ENCODE measurements around the gene SCNN1A. TPM values are rescaled to one million over a fixed set of nuclear protein-coding genes. Genes with fewer than 3 reads are reported as not detected.

Gene SCNN1A
- total RNA-seq, 2 donors from 2014 or later = 16.4 to 33.5 TPM

DNA sequence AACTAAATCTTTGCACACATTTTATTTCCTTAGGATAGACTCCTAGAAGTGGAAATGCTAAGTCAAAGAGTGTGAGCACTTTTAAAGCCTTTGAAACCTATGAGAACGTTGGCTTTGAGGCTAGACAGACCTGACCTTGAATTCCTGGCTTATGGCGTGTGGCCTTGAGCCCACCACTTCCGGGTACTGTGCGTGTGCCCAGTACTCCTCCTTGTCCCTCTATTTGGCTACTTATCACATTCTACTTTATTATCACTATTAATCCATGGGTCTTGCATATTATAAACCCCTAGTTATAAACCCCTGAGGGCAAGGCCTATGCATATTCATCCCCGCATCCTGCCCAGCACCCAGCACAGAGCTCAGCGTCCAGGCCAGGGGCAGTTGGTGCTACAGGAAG is 43.4 kb upstream of the SCNN1A start:
- Histone ChIP-seq H3K4me1 (ENCODE audit: control insufficient read depth in 1 of 2, low read depth in 2 of 2) (peaks cover 0 to 12% of the 10 kb centered on the region in 2 donors), H3K27me3 (replicated peaks; ENCODE audit: insufficient read depth) (no peaks in the 10 kb centered on the region), H3K9me3 (no peaks in the 10 kb centered on the region), H3K36me3 (no peaks in the 10 kb centered on the region), H3K4me3 (no peak overlapping the region), H3K27ac (no peak overlapping the region)
- no peak for ATAC-seq (ENCODE audit: insufficient number of reproducible peaks, low FRiP score, low read depth)
- TF ChIP-seq, protein P1, sequence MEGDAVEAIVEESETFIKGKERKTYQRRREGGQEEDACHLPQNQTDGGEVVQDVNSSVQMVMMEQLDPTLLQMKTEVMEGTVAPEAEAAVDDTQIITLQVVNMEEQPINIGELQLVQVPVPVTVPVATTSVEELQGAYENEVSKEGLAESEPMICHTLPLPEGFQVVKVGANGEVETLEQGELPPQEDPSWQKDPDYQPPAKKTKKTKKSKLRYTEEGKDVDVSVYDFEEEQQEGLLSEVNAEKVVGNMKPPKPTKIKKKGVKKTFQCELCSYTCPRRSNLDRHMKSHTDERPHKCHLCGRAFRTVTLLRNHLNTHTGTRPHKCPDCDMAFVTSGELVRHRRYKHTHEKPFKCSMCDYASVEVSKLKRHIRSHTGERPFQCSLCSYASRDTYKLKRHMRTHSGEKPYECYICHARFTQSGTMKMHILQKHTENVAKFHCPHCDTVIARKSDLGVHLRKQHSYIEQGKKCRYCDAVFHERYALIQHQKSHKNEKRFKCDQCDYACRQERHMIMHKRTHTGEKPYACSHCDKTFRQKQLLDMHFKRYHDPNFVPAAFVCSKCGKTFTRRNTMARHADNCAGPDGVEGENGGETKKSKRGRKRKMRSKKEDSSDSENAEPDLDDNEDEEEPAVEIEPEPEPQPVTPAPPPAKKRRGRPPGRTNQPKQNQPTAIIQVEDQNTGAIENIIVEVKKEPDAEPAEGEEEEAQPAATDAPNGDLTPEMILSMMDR (IDR thresholded peaks at IDR 0.05) = no peak
- DNase-seq (ENCODE audit: low spot score) = no peak

DNA sequence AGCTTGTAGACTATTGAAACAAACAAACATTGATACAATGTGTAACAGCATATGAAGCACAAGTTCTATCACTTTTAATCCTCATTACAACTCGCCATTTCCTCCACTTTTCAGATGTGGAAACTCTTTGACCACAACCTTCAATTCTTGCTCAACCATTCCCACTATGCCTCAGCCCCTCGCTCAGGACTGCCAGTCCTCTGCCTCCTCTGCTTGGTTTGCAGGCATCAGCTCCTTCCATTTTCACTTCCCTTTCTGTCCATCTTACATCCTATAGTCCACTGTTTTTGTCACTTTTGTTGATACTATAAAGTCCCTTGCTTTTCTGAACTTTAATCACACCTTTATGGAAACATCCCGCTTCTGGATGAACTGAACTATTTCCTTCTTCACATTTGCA is 41.2 kb upstream of the SCNN1A start:
- Histone ChIP-seq H3K27me3 (replicated peaks; ENCODE audit: insufficient read depth) (no peaks in the 10 kb centered on the region), H3K27ac (no peak overlapping the region), H3K4me3 (no peak overlapping the region), H3K9me3 (no peaks in the 10 kb centered on the region), H3K36me3 (no peaks in the 10 kb centered on the region), H3K4me1 (ENCODE audit: control insufficient read depth in 1 of 2, low read depth in 2 of 2) (peaks cover 0 to 6% of the 10 kb centered on the region in 2 donors)
- TF ChIP-seq, protein P1 (IDR thresholded peaks at IDR 0.05) = no peak
- no peak for DNase-seq (ENCODE audit: low spot score)
- ATAC-seq (ENCODE audit: insufficient number of reproducible peaks, low FRiP score, low read depth) = no peak

DNA sequence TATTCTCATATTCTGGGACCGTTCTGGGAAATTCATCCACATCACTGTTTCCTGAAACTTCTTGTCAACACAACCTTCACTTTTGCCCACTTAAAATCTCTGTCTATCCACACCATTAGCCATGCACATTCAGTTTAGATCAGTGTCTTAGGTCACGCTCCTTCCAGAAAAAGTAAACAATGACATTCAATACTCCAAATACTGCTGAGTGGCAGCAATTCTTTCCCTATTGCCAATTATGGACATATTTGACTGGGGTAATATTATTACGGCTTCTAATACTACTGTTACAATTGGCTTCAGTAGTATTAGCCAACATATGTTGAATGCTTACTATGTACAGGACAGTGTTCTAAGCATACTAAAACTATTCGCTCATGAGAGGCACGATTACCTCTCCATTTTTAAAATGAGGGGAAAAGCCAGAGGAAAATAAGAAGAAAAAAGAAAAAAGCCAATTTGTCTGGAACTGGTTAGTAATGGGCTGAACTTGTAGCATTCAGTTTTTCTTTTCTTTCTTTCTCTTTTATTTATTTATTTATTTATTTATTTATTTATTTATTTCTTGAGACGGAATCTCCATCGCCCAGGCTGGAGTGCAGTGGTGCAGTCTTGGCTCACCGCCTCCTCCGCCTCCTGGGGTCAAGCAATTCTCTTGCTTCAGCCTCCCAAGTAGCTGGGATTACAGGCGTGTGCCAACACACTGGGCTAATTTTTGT is 32.0 kb upstream of the SCNN1A start:
- no peaks in the 10 kb centered on the region for H3K9me3 ChIP-seq
- no peak for DNase-seq (ENCODE audit: low spot score)
- TF ChIP-seq, protein P1 (IDR thresholded peaks at IDR 0.05) = no peak
- H3K27me3 ChIP-seq (replicated peaks; ENCODE audit: insufficient read depth) = no peaks in the 10 kb centered on the region
- H3K27ac ChIP-seq = no peak overlapping the region
- H3K4me3 ChIP-seq = no peak overlapping the region
- H3K36me3 ChIP-seq = no peaks in the 10 kb centered on the region
- no peaks in the 10 kb centered on the region for H3K4me1 ChIP-seq (ENCODE audit: control insufficient read depth in 1 of 2, low read depth in 2 of 2)
- ATAC-seq (ENCODE audit: insufficient number of reproducible peaks, low FRiP score, low read depth) = no peak

DNA sequence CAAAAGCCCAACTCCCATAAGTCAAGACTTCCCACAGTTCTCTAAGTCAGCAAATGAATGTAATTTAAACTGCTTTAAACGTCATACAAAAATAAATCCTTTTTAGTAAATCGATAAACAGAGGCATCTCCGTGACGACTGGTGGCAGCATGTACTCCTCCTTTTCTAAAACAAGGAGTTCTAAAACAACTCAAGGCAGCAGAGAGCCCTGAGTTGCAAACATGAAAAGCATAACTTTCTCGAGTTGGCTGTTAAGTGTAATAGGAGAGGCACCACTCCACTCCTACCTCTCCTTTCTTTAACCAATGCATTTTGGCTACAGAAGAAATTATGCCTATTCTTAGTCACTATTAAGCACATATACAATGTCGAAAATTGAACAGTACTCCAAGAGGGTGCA is 30.6 kb upstream of the SCNN1A start:
- TF ChIP-seq, protein P1 (IDR thresholded peaks at IDR 0.05) = no peak
- no peak overlapping the region for H3K4me3 ChIP-seq
- no peaks in the 10 kb centered on the region for H3K9me3 ChIP-seq
- H3K4me1 ChIP-seq (ENCODE audit: control insufficient read depth in 1 of 2, low read depth in 2 of 2) = no peaks in the 10 kb centered on the region
- H3K36me3 ChIP-seq = no peaks in the 10 kb centered on the region
- no peaks in the 10 kb centered on the region for H3K27me3 ChIP-seq (replicated peaks; ENCODE audit: insufficient read depth)
- DNase-seq (ENCODE audit: low spot score) (no peak), ATAC-seq (ENCODE audit: insufficient number of reproducible peaks, low FRiP score, low read depth) (no peak)
- no peak overlapping the region for H3K27ac ChIP-seq

DNA sequence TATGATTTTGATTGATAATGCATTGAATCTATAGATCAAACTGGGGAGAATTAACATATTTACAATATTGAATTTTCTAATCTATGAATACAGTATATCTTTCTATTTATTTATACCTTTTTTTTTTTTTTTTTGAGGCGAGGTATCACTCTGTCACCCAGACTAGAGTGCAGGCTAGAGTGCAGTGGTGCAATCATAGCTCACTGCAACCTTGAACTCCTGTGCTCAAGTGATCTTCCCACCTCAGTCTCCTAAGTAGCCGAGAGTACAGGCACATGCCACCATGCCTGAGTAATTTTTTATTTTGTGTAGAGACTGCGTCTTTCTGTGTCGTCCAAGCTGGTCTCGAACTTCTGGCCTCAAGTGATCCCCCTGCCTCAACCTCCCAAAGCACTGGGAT is 29.0 kb upstream of the SCNN1A start:
- Histone ChIP-seq H3K27me3 (replicated peaks; ENCODE audit: insufficient read depth) (no peaks in the 10 kb centered on the region), H3K4me1 (ENCODE audit: control insufficient read depth in 1 of 2, low read depth in 2 of 2) (no peaks in the 10 kb centered on the region), H3K9me3 (no peaks in the 10 kb centered on the region), H3K36me3 (no peaks in the 10 kb centered on the region), H3K4me3 (no peak overlapping the region), H3K27ac (no peak overlapping the region)
- DNase-seq (ENCODE audit: low spot score) (no peak), ATAC-seq (ENCODE audit: insufficient number of reproducible peaks, low FRiP score, low read depth) (no peak)
- TF ChIP-seq, protein P1 (IDR thresholded peaks at IDR 0.05) = no peak
